ENCODE data around the gene CACNA1C.

Gene CACNA1C

GRCh38 chr12:2372178-2372577 lies 319.4 kb downstream of the CACNA1C start:
- 0 out of 2 replicates have a peak, but pooled peaks cover 2% of the 10 kb centered on the region for H3K27me3 ChIP-seq (ENCODE audit: control insufficient read depth, low read length)
- H3K4me1 ChIP-seq (ENCODE audit: control insufficient read depth, low read length), result no peaks in the 10 kb centered on the region
- H3K9me2 ChIP-seq (replicated peaks; ENCODE audit: control insufficient read depth, low read length), result no peaks in the 10 kb centered on the region
- H3K36me3 ChIP-seq (ENCODE audit: control insufficient read depth, low read length), result no peaks in the 10 kb centered on the region
- no peaks in the 10 kb centered on the region for H4K20me1 ChIP-seq (ENCODE audit: control insufficient read depth, insufficient read depth, low read depth, low read length)
- no peak overlapping the region for H3K4me2 ChIP-seq (ENCODE audit: low read length)
- H3K4me3 ChIP-seq (ENCODE audit: low read length), result no peak overlapping the region
- H3F3A ChIP-seq (ENCODE audit: control insufficient read depth, insufficient read depth), result no peaks in the 10 kb centered on the region
- no peaks in the 10 kb centered on the region for H3K79me2 ChIP-seq (ENCODE audit: control insufficient read depth, low read length)
- no peak overlapping the region for H3K27ac ChIP-seq (ENCODE audit: low read depth, low read length)
- TF ChIP-seq, protein P1, sequence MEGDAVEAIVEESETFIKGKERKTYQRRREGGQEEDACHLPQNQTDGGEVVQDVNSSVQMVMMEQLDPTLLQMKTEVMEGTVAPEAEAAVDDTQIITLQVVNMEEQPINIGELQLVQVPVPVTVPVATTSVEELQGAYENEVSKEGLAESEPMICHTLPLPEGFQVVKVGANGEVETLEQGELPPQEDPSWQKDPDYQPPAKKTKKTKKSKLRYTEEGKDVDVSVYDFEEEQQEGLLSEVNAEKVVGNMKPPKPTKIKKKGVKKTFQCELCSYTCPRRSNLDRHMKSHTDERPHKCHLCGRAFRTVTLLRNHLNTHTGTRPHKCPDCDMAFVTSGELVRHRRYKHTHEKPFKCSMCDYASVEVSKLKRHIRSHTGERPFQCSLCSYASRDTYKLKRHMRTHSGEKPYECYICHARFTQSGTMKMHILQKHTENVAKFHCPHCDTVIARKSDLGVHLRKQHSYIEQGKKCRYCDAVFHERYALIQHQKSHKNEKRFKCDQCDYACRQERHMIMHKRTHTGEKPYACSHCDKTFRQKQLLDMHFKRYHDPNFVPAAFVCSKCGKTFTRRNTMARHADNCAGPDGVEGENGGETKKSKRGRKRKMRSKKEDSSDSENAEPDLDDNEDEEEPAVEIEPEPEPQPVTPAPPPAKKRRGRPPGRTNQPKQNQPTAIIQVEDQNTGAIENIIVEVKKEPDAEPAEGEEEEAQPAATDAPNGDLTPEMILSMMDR (IDR thresholded peaks at IDR 0.05; ENCODE audit: low read depth, low read length, poor library complexity, severe bottlenecking), result no peak
- no peak for TF ChIP-seq EZH2phosphoT487 (IDR thresholded peaks at IDR 0.05; ENCODE audit: borderline replicate concordance, low read length)
- H3K9me3 ChIP-seq (ENCODE audit: control insufficient read depth, insufficient read depth, low read length), result no peaks in the 10 kb centered on the region

- TF ChIP-seq, protein P1 (IDR thresholded peaks at IDR 0.05; ENCODE audit: low read depth, low read length, poor library complexity, severe bottlenecking), result no peak
- no peak for TF ChIP-seq EZH2phosphoT487 (IDR thresholded peaks at IDR 0.05; ENCODE audit: borderline replicate concordance, low read length)
- Histone ChIP-seq H3K4me1 (ENCODE audit: control insufficient read depth, low read length) (no peaks in the 10 kb centered on the region), H3K27me3 (ENCODE audit: control insufficient read depth, low read length) (0 out of 2 replicates have a peak, but pooled peaks cover 2% of the 10 kb centered on the region), H3K4me3 (ENCODE audit: low read length) (no peak overlapping the region), H3F3A (ENCODE audit: control insufficient read depth, insufficient read depth) (no peaks in the 10 kb centered on the region), H4K20me1 (ENCODE audit: control insufficient read depth, insufficient read depth, low read depth, low read length) (no peaks in the 10 kb centered on the region), H3K9me2 (replicated peaks; ENCODE audit: control insufficient read depth, low read length) (no peaks in the 10 kb centered on the region), H3K79me2 (ENCODE audit: control insufficient read depth, low read length) (no peaks in the 10 kb centered on the region), H3K4me2 (ENCODE audit: low read length) (no peak overlapping the region), H3K27ac (ENCODE audit: low read depth, low read length) (no peak overlapping the region), H3K9me3 (ENCODE audit: control insufficient read depth, insufficient read depth, low read length) (no peaks in the 10 kb centered on the region), H3K36me3 (ENCODE audit: control insufficient read depth, low read length) (no peaks in the 10 kb centered on the region)
These were observed 319.9 kb downstream of the CACNA1C start for GRCh38 chr12:2372735-2373134.

- Histone ChIP-seq H3F3A (ENCODE audit: control insufficient read depth, insufficient read depth) (no peaks in the 10 kb centered on the region), H3K4me1 (ENCODE audit: control insufficient read depth, low read length) (no peaks in the 10 kb centered on the region), H3K27me3 (ENCODE audit: control insufficient read depth, low read length) (no peaks in the 10 kb centered on the region), H3K9me2 (replicated peaks; ENCODE audit: control insufficient read depth, low read length) (no peaks in the 10 kb centered on the region), H3K79me2 (ENCODE audit: control insufficient read depth, low read length) (no peaks in the 10 kb centered on the region), H3K4me2 (ENCODE audit: low read length) (no peak overlapping the region), H3K36me3 (ENCODE audit: control insufficient read depth, low read length) (no peaks in the 10 kb centered on the region), H4K20me1 (ENCODE audit: control insufficient read depth, insufficient read depth, low read depth, low read length) (no peaks in the 10 kb centered on the region), H3K4me3 (ENCODE audit: low read length) (no peak overlapping the region), H3K9me3 (ENCODE audit: control insufficient read depth, insufficient read depth, low read length) (no peaks in the 10 kb centered on the region), H3K27ac (ENCODE audit: low read depth, low read length) (no peak overlapping the region)
- TF ChIP-seq, protein P1 (IDR thresholded peaks at IDR 0.05; ENCODE audit: low read depth, low read length, poor library complexity, severe bottlenecking), result no peak
- TF ChIP-seq EZH2phosphoT487 (IDR thresholded peaks at IDR 0.05; ENCODE audit: borderline replicate concordance, low read length), result no peak
These were observed 320.5 kb downstream of the CACNA1C start for GRCh38 chr12:2373307-2373706.

All from DOHH2 (cell line).